D341Med (cell line): ENCODE results near the gene PTPRJ.
"Not testable (repeated sequence)": the region's sequence is repeated elsewhere in the genome, so short reads cannot be mapped to it uniquely, and the experiment has no call there.

Source experiments
- DNase-seq: peaks from one replicate; pipeline ENCODE4 v3.0.0; 2012; ENCODE audit warnings: low spot score

The PTPRJ gene

DNA sequence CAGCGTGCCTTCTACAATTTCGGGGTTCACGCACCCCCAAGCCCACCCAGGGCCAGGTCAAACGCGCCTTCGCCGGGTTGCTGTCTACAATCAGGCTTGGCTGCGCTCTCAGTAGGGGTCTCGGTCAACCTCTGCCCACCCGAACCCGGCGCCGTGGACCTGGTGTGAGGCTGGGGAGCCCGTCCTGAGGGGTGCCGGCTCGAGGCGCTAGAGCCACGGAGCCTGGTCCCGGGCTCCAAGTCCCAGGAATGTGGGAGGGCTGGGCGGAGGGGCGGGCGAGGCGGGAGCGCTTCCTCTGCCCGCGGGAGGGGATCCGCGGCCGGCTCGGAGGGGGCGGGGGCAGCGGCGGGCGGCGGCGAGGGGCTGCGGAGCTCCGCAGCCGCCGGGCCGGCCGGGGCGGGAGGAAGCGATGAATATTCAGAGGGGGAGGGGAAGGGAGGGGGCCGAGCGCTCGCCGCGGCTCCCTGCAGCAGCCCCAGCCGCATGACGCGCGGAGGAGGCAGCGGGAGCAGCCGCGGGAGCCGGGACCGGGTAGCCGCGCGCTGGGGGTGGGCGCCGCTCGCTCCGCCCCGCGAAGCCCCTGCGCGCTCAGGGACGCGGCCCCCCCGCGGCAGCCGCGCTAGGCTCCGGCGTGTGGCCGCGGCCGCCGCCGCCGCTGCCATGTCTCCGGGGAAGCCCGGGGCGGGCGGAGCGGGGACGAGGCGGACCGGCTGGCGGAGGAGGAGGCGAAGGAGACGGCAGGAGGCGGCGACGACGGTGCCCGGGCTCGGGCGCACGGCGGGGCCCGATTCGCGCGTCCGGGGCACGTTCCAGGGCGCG is at the start of gene PTPRJ:
Gene PTPRJ (plus strand): TSS at position 472 of the 819 bp plus-strand sequence. CDS start 354 bp downstream, outside the sequence.
- DNase-seq: peak; percentile 88

DNA sequence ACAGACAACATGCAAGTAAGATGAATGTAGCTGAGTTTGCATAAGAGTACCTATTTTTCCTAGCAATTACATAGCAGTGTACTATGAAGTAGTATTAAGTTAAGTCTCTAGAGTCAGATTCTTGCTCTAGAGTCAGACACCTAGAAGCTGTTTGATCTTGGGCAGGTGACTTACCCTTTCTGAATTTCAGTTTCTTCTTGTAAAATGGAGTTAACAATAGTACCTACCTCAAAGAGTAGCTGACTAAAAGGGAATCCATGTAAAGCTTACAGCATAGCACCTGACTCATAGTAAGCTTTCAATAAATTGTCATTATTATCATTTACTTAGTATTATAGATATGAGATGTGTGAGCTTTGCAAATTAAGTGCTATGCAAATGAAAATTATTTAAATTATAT is 47.8 kb upstream of the PTPRJ start:
- DNase-seq: no peak

DNA sequence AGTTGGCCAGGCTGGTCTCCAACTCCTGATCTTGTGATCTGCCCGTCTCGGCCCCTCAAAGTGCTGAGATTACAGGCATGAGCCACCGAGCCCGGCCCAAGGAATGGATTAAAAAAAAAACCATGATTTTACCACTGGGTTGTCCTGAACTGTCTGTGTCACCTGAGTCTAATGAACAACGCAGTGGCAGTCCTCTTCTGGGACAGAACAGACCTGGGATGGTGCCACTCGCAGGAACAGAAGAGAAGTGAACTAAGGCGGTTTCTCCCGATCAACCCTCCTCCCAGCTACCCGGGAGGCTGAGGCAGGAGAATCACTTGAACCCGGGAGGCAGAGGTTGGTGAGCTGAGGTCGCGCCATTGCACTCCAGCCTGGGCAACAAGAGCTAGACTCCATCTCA is 46.6 kb upstream of the PTPRJ start:
- DNase-seq: not testable (repeated sequence)

- DNase-seq: no peak
Observed at GRCh38 chr11:47938791-47939560, 41.4 kb upstream of the PTPRJ start.

- DNase-seq: no peak
Observed at GRCh38 chr11:47940904-47941649, 39.3 kb upstream of the PTPRJ start.

DNA sequence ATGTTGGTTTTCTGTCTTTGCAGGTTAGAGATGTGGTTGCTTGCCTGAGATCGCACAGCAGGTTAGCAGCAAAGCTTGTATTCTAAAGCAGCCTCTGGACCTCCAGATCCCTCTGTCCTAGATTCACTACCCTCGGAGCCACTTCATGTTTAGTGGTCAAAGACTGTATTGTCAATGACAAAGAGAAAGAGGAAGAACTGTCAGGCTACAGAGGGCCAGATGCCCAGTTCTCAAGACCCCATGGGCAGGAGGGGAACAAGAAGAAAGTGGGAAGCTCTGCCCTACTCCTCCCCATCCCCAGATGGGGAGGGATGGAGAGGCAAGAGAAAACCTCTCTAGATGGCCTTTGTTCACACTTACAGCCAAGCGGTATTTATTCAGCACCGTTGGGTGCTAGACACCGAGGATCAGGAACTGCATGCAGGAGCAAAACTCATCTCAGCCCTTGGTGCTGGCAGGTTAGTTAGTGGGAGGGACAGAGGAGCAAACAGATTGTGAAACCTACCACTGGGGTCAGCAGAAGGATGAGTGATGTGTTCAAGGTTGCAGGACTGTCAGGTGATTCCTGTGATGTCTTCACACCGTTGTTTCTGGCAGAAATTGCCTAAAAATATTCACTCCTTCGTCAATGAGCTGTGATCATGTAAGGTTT is 38.3 kb upstream of the PTPRJ start:
- DNase-seq: no peak

DNA sequence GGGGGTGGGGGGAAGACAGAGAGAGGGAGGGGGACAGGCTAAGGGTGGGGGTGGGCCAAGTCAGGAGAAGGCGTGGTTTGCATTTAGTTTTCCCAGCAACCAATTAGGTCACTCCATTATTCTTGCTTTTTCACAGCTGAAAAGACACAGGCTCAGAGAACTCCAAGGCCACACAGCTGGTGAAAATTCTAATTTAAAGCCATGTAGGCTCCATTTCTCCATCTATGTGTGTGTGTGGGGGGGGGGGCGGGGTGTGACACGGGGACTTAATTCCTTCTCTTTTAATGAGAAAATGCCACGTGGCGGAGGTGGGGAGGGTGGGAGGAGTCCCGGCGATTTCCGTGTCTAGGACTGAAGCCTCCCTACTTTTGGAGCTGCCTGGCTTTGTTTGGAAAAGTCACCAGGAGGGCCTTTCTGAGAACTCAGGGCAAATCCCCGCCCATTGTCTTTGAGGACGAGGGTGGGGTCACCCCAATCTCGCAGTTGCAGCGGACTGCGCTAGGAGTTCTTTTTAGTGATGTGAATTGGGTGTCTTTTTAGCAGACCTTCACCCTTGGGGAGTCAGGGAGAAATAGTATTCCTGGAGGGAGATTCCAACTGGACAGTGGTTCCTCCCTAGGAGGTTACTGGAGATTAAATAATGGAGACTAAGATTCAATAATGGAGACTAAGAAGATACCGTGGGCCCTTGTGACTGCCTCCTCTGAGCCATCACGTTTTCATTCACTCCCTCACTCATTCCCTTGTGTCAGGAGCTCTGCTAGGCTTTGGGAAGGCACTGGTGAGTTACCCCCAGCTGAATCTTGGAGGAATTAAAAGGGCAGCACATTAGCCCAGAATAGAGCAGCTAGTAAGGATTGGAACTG is 36.4 kb upstream of the PTPRJ start:
- DNase-seq: no peak

- no peak for DNase-seq
Observed at GRCh38 chr11:47944632-47945031, 35.7 kb upstream of the PTPRJ start.

- DNase-seq: no peak
Observed at GRCh38 chr11:47946682-47947559, 33.4 kb upstream of the PTPRJ start.

GRCh38 chr11:47948137-47948536 is 32.2 kb upstream of the PTPRJ start:
- DNase-seq: no peak

- not testable (repeated sequence) for DNase-seq
Observed at GRCh38 chr11:47949001-47949675, 31.2 kb upstream of the PTPRJ start.

DNA sequence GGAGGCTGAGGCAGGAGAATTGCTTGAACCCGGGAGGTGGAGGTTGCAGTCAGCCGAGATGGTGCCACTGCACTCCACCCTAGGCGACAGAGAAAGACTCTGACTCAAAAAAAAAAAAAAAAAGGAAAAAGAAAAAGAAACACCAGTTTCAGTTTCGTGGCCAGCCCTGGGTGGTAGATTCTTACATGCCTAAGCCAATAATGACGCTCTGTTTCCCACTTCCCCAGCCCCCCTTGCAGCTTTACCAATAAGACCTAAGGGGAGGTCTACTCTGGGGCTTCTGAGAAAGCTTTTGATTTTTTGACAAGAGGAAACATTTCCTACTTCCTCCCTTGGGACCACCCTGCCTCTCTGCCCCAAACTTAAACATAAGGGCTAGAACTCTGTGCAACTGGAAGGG is 30.0 kb upstream of the PTPRJ start:
- DNase-seq: no peak

GRCh38 chr11:47951504-47951903 is 28.9 kb upstream of the PTPRJ start:
- not testable (repeated sequence) for DNase-seq

DNA sequence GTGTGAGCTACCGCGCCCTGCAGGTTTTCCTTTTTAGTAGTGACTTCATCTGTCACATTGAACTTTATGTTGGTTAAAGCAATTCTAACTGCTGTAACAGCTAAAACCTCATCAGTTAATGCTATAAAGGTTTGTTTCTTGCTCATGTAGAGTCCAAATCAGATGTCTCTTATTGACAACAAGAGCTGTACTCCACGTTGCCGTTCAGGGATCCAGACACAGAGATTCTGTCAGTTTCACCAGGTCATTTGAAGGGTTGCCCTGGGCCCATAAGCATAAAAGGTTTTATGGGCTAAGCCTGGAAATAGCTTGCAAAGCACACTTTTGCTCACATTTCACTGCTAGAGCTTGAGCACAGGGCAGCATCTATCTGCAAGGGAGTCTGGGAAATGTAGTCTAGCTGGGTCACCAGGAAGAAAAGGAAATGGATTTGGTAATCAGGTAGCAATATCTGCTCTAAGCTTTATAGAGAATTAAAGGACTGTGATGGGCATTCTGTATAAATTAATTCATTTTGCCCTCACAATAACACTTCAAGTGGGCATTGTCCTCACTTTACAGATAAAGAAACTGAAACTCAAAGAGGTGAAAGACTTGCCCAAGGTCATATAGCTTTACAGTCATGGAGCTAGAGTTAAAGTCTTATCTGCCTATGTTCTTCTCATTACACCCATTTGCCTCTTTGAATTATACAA is 25.2 kb upstream of the PTPRJ start:
- no peak for DNase-seq

GRCh38 chr11:47960015-47960414 is 20.3 kb upstream of the PTPRJ start:
- DNase-seq: no peak

DNA sequence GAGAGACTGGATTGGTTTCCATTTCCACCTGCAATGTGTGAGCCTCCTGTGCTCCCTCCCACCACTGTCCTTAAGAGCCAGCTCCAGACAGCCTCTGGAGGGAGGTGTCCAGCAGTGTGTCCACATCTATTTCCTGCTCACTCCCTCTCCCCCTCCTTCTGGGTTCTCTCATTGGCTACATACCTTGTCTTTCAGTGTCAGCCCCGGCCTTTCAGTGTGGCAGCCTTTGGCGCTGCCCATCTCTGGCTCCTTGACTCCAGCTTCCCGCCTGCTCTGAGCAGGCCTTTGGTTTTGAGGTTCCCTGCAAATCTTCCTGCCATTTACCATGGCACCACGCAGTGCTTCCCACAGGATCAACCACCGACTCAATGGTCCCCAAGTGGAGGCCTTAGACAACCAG is 19.0 kb upstream of the PTPRJ start:
- DNase-seq: no peak

- no peak for DNase-seq
Observed at GRCh38 chr11:47964546-47964945, 15.8 kb upstream of the PTPRJ start.

GRCh38 chr11:47967577-47968525 is 12.5 kb upstream of the PTPRJ start:
- DNase-seq: peak; percentile 41
